NCI-H1092 treated with DMSO at 0.1 percent for 48 hours (cell line): ENCODE results near the gene ABLIM2.

Experiments
- DNase-seq: peaks from one replicate; lab custom pipeline; 2025; lab: John Stamatoyannopoulos, UW

The ABLIM2 gene

GRCh38 chr4:8001564-8002355 is 156.9 kb downstream of the ABLIM2 start:
- no peak for DNase-seq

GRCh38 chr4:8000721-8001491 is 157.7 kb downstream of the ABLIM2 start:
- DNase-seq = no peak

- DNase-seq = no peak
Measured at GRCh38 chr4:8000247-8000646, 158.4 kb downstream of the ABLIM2 start.

- no peak for DNase-seq
Measured at GRCh38 chr4:7999695-8000094, 158.9 kb downstream of the ABLIM2 start.

- no peak for DNase-seq
Measured at GRCh38 chr4:7999279-7999678, 159.3 kb downstream of the ABLIM2 start.

GRCh38 chr4:7998447-7998846 is 160.2 kb downstream of the ABLIM2 start:
- DNase-seq = no peak

GRCh38 chr4:7995866-7996265 is 162.7 kb downstream of the ABLIM2 start:
- no peak for DNase-seq

GRCh38 chr4:7995135-7995534 is 163.5 kb downstream of the ABLIM2 start:
- no peak for DNase-seq

- DNase-seq = no peak
Measured at GRCh38 chr4:7993671-7994070, 164.9 kb downstream of the ABLIM2 start.

- DNase-seq = no peak
Measured at GRCh38 chr4:7992846-7993245, 165.8 kb downstream of the ABLIM2 start.

- DNase-seq = no peak
Measured at GRCh38 chr4:7990807-7991459, 167.7 kb downstream of the ABLIM2 start.

- no peak for DNase-seq
Measured at GRCh38 chr4:7989654-7990053, 169.0 kb downstream of the ABLIM2 start.

- no peak for DNase-seq
Measured at GRCh38 chr4:7988437-7988836, 170.2 kb downstream of the ABLIM2 start.

GRCh38 chr4:7987148-7987989 is 171.2 kb downstream of the ABLIM2 start:
- DNase-seq = peak; percentile 58

GRCh38 chr4:7985891-7986441 is 172.6 kb downstream of the ABLIM2 start:
- DNase-seq = no peak

GRCh38 chr4:7985072-7985471 is 173.5 kb downstream of the ABLIM2 start:
- DNase-seq = no peak

GRCh38 chr4:7984286-7984925 is 174.2 kb downstream of the ABLIM2 start:
- no peak for DNase-seq

GRCh38 chr4:7983296-7983695 is 175.3 kb downstream of the ABLIM2 start:
- no peak for DNase-seq

- DNase-seq = no peak
Measured at GRCh38 chr4:7981738-7982394, 176.7 kb downstream of the ABLIM2 start.

GRCh38 chr4:7980036-7980435 is 178.6 kb downstream of the ABLIM2 start:
- no peak for DNase-seq

- DNase-seq = no peak
Measured at GRCh38 chr4:7979652-7979968, 179.0 kb downstream of the ABLIM2 start.
